PC-3 (cell line): ENCODE data around the gene LIMK1. TPM values are rescaled to one million over a fixed set of nuclear protein-coding genes. Genes with fewer than 3 reads are reported as not detected.

Experiments
- ATAC-seq: fragments of 200-7000 bp; cut with Tn5 transposase; 2 replicates; pipeline ENCODE4 v1.9.1; 2020; ENCODE audit warnings: mild to moderate bottlenecking, moderate library complexity
- BruUV-seq: library from RNA; stranded (reverse); fragments of 400-500 nt; replicated peaks from 2 replicates; lab custom pipeline; 2021; lab: Mats Ljungman, UMichigan
- CTCF ChIA-PET: fragments of 300-600 bp; sonication (Branson Sonifier 250); formaldehyde crosslinking; loops from one replicate; lab custom pipeline; 2022; ENCODE audit warnings: antibody characterized with exemption; lab: Charles Lee
- POLR2A ChIA-PET: fragments of 300-600 bp; sonication (Branson Sonifier 250); formaldehyde crosslinking; loops from one replicate; lab custom pipeline; 2022; ENCODE audit warnings: antibody characterized with exemption; ENCODE audit not compliant: unreplicated experiment; lab: Charles Lee
- DNase-seq: peaks from one replicate; pipeline ENCODE4 v3.0.0-alpha.2; 2015
- H2AFZ ChIP-seq: fragments of 300-600 bp; sonication (generic); 2 replicates; pipeline ENCODE4 v1.6.0; 2016; ENCODE audit warnings: antibody characterized with exemption, low read length
- H3F3A ChIP-seq: fragments of 300-600 bp; sonication (generic); one replicate; pipeline ENCODE4 v1.6.0; 2017; ENCODE audit warnings: antibody characterized with exemption, low read length, control low read depth, mild to moderate bottlenecking; ENCODE audit not compliant: unreplicated experiment
- H3K27ac ChIP-seq: fragments of 300-600 bp; sonication (generic); 2 replicates; pipeline ENCODE4 v1.5.1; 2016; ENCODE audit warnings: mild to moderate bottlenecking, low read length
- H3K27me3 ChIP-seq: fragments of 300-600 bp; sonication (generic); 2 replicates; pipeline ENCODE4 v1.6.1; 2016; ENCODE audit warnings: low read length, mixed read lengths
- H3K36me3 ChIP-seq: fragments of 300-600 bp; sonication (generic); 2 replicates; pipeline ENCODE4 v1.6.1; 2016; ENCODE audit warnings: low read depth, mixed run types, low read length, mixed read lengths
- H3K4me1 ChIP-seq: fragments of 300-600 bp; sonication (generic); 2 replicates; pipeline ENCODE4 v1.5.1; 2016; ENCODE audit warnings: low read length; ENCODE audit not compliant: insufficient read depth
- H3K4me2 ChIP-seq: fragments of 300-600 bp; sonication (generic); 2 replicates; pipeline ENCODE4 v1.6.0; 2016; ENCODE audit warnings: low read length
- H3K4me3 ChIP-seq: fragments of 300-600 bp; sonication (generic); 2 replicates; pipeline ENCODE4 v1.5.1; 2016; ENCODE audit warnings: mild to moderate bottlenecking, low read length, mixed read lengths
- H3K79me2 ChIP-seq: fragments of 300-600 bp; sonication (generic); 2 replicates; pipeline ENCODE4 v1.6.1; 2017; ENCODE audit warnings: low read length, mixed read lengths
- H3K9ac ChIP-seq: fragments of 300-600 bp; sonication (generic); 2 replicates; pipeline ENCODE4 v1.6.0; 2016; ENCODE audit warnings: mild to moderate bottlenecking, low read length
- H3K9me2 ChIP-seq: fragments of 300-600 bp; sonication (generic); replicated peaks from 2 replicates; pipeline ENCODE4 v1.6.1; 2016; ENCODE audit warnings: mixed run types, low read length, mixed read lengths
- H3K9me3 ChIP-seq: fragments of 300-600 bp; sonication (generic); 2 replicates; pipeline ENCODE4 v1.6.1; 2016; ENCODE audit warnings: low read length, mixed read lengths
- H4K20me1 ChIP-seq: fragments of 300-600 bp; sonication (generic); 2 replicates; pipeline ENCODE4 v1.6.1; 2016; ENCODE audit warnings: low read length, mixed read lengths
- CTCF ChIP-seq: fragments of 300-600 bp; sonication (generic); conservative IDR thresholded peaks from 2 replicates; pipeline ENCODE4 v1.5.1; 2017; ENCODE audit warnings: antibody characterized with exemption, low read depth, mild to moderate bottlenecking, low read length
- EZH2 ChIP-seq: fragments of 300-600 bp; sonication (generic); IDR thresholded peaks from one replicate; pipeline ENCODE4 v1.6.1; 2017; ENCODE audit warnings: antibody characterized with exemption, mild to moderate bottlenecking, low read length; ENCODE audit not compliant: unreplicated experiment
- EZH2phosphoT487 ChIP-seq: fragments of 300-600 bp; sonication (generic); IDR thresholded peaks from 2 replicates; pipeline ENCODE4 v1.6.1; 2018; ENCODE audit warnings: mild to moderate bottlenecking, antibody characterized with exemption, low read length, borderline replicate concordance
- intact Hi-C: fragments of 100-400 bp; cut with micrococcal nuclease; formaldehyde crosslinking; loops from 2 replicates; pipeline ENCODE4 v1.9.0; 2023
- total RNA-seq: library from RNA; depleted of rRNA; stranded (reverse); fragments of >200 nt; gene quantifications from 2 replicates; pipeline ENCODE4 v1.2.3, GENCODE V29; 2014

Gene LIMK1
- total RNA-seq, 1 experiment from 2014 or later, result 40.3 TPM

GRCh38 chr7:74057987-74058386 is 25.6 kb upstream of the LIMK1 start:
- Histone ChIP-seq H3F3A (no peaks in the 10 kb centered on the region), H3K4me3 (no peak overlapping the region), H3K27ac (no peak overlapping the region), H3K27me3 (no peaks in the 10 kb centered on the region), H4K20me1 (no peaks in the 10 kb centered on the region), H3K4me1 (peaks cover 18% of the 10 kb centered on the region), H3K9me3 (no peaks in the 10 kb centered on the region), H2AFZ (no peak overlapping the region), H3K79me2 (no peaks in the 10 kb centered on the region), H3K4me2 (no peak overlapping the region), H3K36me3 (no peaks in the 10 kb centered on the region), H3K9ac (no peak overlapping the region), H3K9me2 (no peaks in the 10 kb centered on the region)
- no TSS peak for BruUV-seq
- no peak for ATAC-seq
- ChIA-PET POLR2A (no interaction called here), CTCF (no interaction called here)
- no peak for TF ChIP-seq EZH2phosphoT487
- TF ChIP-seq CTCF, result no peak
- no peak for TF ChIP-seq EZH2
- no peak for DNase-seq
- intact Hi-C loops, result no loop called here

GRCh38 chr7:74058486-74058885 is 25.1 kb upstream of the LIMK1 start:
- no peaks in the 10 kb centered on the region for H3K9me3 ChIP-seq
- no peak overlapping the region for H2AFZ ChIP-seq
- no peak for ATAC-seq
- no peak overlapping the region for H3K4me2 ChIP-seq
- H4K20me1 ChIP-seq, result no peaks in the 10 kb centered on the region
- no peak overlapping the region for H3K9ac ChIP-seq
- no peak overlapping the region for H3K27ac ChIP-seq
- no peaks in the 10 kb centered on the region for H3F3A ChIP-seq
- no peak for DNase-seq
- no peaks in the 10 kb centered on the region for H3K79me2 ChIP-seq
- TF ChIP-seq CTCF (no peak), EZH2phosphoT487 (no peak), EZH2 (no peak)
- no peaks in the 10 kb centered on the region for H3K36me3 ChIP-seq
- no peaks in the 10 kb centered on the region for H3K9me2 ChIP-seq
- H3K4me3 ChIP-seq, result no peak overlapping the region
- BruUV-seq, result no TSS peak
- intact Hi-C loops, result no loop called here
- H3K4me1 ChIP-seq, result peaks cover 18% of the 10 kb centered on the region
- no peaks in the 10 kb centered on the region for H3K27me3 ChIP-seq
- ChIA-PET POLR2A (no interaction called here), CTCF (no interaction called here)

- ATAC-seq (no peak), DNase-seq (no peak)
- Histone ChIP-seq H3F3A (no peaks in the 10 kb centered on the region), H4K20me1 (no peaks in the 10 kb centered on the region), H3K4me3 (no peak overlapping the region), H3K9me3 (no peaks in the 10 kb centered on the region), H3K9ac (no peak overlapping the region), H3K27ac (no peak overlapping the region), H3K79me2 (no peaks in the 10 kb centered on the region), H3K27me3 (no peaks in the 10 kb centered on the region), H3K4me1 (peaks cover 18% of the 10 kb centered on the region), H3K4me2 (no peak overlapping the region), H3K9me2 (no peaks in the 10 kb centered on the region), H3K36me3 (no peaks in the 10 kb centered on the region), H2AFZ (no peak overlapping the region)
- ChIA-PET POLR2A (interaction anchor here (0.6 kb wide), 1 partner anchor 143 kb away, joined by 6 read pairs; no protein-coding TSS in a partner anchor), CTCF (interaction anchor here (1.1 to 1.5 kb wide), 2 partner anchors 142 to 147 kb away, joined by 5 to 7 read pairs; no protein-coding TSS in a partner anchor)
- intact Hi-C loops, result no loop called here
- BruUV-seq, result no TSS peak
- TF ChIP-seq EZH2phosphoT487, result no peak
- no peak for TF ChIP-seq CTCF
- no peak for TF ChIP-seq EZH2
These were observed 24.6 kb upstream of the LIMK1 start for GRCh38 chr7:74059037-74059436.
